Spleen (tissue), 11 donors: ENCODE results near the gene DDX41. TPM values are rescaled to one million over a fixed set of nuclear protein-coding genes. Genes with fewer than 3 reads are reported as not detected.

Experiments used
- DNase-seq: peaks from one replicate; pipeline ENCODE4 v3.0.0-alpha.2; 2020
- H3K27ac ChIP-seq, 8 donors: fragments of 200-600 bp; sonication (generic) in 7 of 8; 1 replicate in 4 of 8; 2 replicates in 4 of 8; pipeline versions ENCODE4 v1.5.0 to v1.8.0; 2016 to 2021; ENCODE audit warnings: inconsistent platforms in 4 of 8, mild to moderate bottlenecking in 4 of 8, moderate library complexity in 1 of 8
- H3K27me3 ChIP-seq, 7 donors: fragments of 200-600 bp; sonication (generic) in 6 of 7; replicated peaks in 1 of 7; 1 replicate in 4 of 7; 2 replicates in 3 of 7; pipeline versions ENCODE4 v1.5.0 to v1.8.0; 2016 to 2021; ENCODE audit warnings: inconsistent platforms in 3 of 7, mild to moderate bottlenecking in 1 of 7
- H3K36me3 ChIP-seq, 6 donors: fragments of 200-600 bp; sonication (generic) in 5 of 6; 1 replicate in 4 of 6; 2 replicates in 2 of 6; pipeline versions ENCODE4 v1.5.0 to v1.8.0; 2016 to 2021; ENCODE audit warnings: inconsistent platforms in 2 of 6
- H3K4me1 ChIP-seq, 6 donors: fragments of 200-600 bp; sonication (generic) in 5 of 6; 1 replicate in 3 of 6; 2 replicates in 3 of 6; pipeline versions ENCODE4 v1.5.0 to v1.8.0; 2016 to 2021; ENCODE audit warnings: inconsistent platforms in 3 of 6
- H3K4me3 ChIP-seq, 8 donors: fragments of 200-600 bp; sonication (generic) in 7 of 8; 1 replicate in 4 of 8; 2 replicates in 4 of 8; pipeline versions ENCODE4 v1.5.0 to v1.8.0; 2016 to 2021; ENCODE audit warnings: inconsistent platforms in 4 of 8, mild to moderate bottlenecking in 4 of 8, moderate library complexity in 2 of 8
- H3K9me3 ChIP-seq, 8 donors: fragments of 200-600 bp; sonication (generic) in 7 of 8; 1 replicate in 4 of 8; 2 replicates in 4 of 8; pipeline versions ENCODE4 v1.5.0 to v1.8.0; 2016 to 2021; ENCODE audit warnings: inconsistent platforms in 4 of 8
- CTCF ChIP-seq, 11 experiments: fragments of 200-600 bp in 7 of 11; fragments of 450-650 bp in 4 of 11; sonication (generic) in 4 of 11; IDR thresholded peaks in 8 of 11; conservative IDR thresholded peaks in 3 of 11; 1 replicate in 7 of 11; 2 replicates in 4 of 11; pipeline versions ENCODE4 v1.4.0 to v1.8.0; 2016 to 2021; ENCODE audit warnings: antibody characterized with exemption in 11 of 11, inconsistent platforms in 4 of 11, mild to moderate bottlenecking in 1 of 11
- POLR2A ChIP-seq, 3 donors: fragments of 450-650 bp; IDR thresholded peaks; one replicate each; pipeline ENCODE4 v1.5.1; 2017; ENCODE audit warnings: antibody characterized with exemption in 3 of 3, mild to moderate bottlenecking in 1 of 3
- POLR2AphosphoS5 ChIP-seq, 3 donors: sonication (generic); formaldehyde crosslinking; IDR thresholded peaks; one replicate each; pipeline ENCODE4 v1.5.1; 2017; ENCODE audit warnings: antibody characterized with exemption in 3 of 3
- WGBS, 5 donors: extraction: QIAGEN DNeasy Blood & Tissue Kit in 3 of 5; methylation state at CpG; one replicate each; pipeline versions ENCODE4 v1.1.5 to v1.1.7; 2013 to 2018; 5-methylcytosine and 5-hydroxymethylcytosine counted together
- intact Hi-C: fragments of 100-400 bp; cut with DNase I; formaldehyde crosslinking; loops from one replicate; pipeline ENCODE4 v1.15.0; 2023; ENCODE audit warnings: low total_unique reads
- polyA plus RNA-seq, 3 donors: library from polyadenylated mRNA; stranded (reverse); fragments of 200-250 nt; gene quantifications; one replicate each; pipeline ENCODE4 v1.2.1, GENCODE V29; 2013
- total RNA-seq, 7 donors: library from RNA; depleted of rRNA in 3 of 7; stranded (reverse); fragments of >200 nt in 3 of 7; fragmentation: NEBNext Ultra II Directional in 4 of 7; extraction: Animal tissue kit (Norgen Biotek cat#: 25700) in 4 of 7; gene quantifications; one replicate each; pipeline versions ENCODE4 v1.1.0 to v1.2.1, GENCODE V29; 2016 to 2021
- donor health status: healthy with polysubstance abuse.
- donor health status: DM: no; HTN: no; CAD: no; lungs with moderate emphysema.
- donor health status: DM: no; HTN: no; CAD: no.
- donor health status: Bipolar disorder and iron deficiency.
- donor health status: healthy.
- donor health status: DM: no; HTN: no; CAD: no.
- donor health status: DM: yes; HTN: yes; CAD: no.

DDX41 gene
- total and polyA plus RNA-seq, 10 donors: 68.9 to 126 (median 92.4) TPM

- peak; percentile 82 for DNase-seq
- intact Hi-C loops: no loop called here
- H3K27me3 ChIP-seq: peaks cover 0 to 13% (median 0%) of the 10 kb centered on the region in 7 donors
- peak overlapping the region; percentile 56 to 94 (median 72) for H3K4me3 ChIP-seq
- no peaks in the 10 kb centered on the region for H3K9me3 ChIP-seq
- H3K36me3 ChIP-seq: peaks cover 0 to 19% (median 14%) of the 10 kb centered on the region in 6 donors
- 45 to 67% (median 58%) methylated on average over 12 of the region's 12 CpGs for WGBS, 5 donors
- no peak for TF ChIP-seq POLR2A (IDR thresholded peaks at IDR 0.05)
- no peak for TF ChIP-seq POLR2AphosphoS5 (IDR thresholded peaks at IDR 0.05)
- TF ChIP-seq CTCF (IDR thresholded peaks at IDR 0.05 in 8 of 11, conservative IDR thresholded peaks at IDR 0.05 in 3 of 11): peak in 1 of 11 experiments; percentile 14
- H3K4me1 ChIP-seq: peaks cover 51 to 98% (median 74%) of the 10 kb centered on the region in 6 donors
- H3K27ac ChIP-seq: peak overlapping the region; percentile 15 to 93 (median 88)
These were observed 20.6 kb downstream of the DDX41 start for GRCh38 chr5:177496070-177496726.

- peak overlapping the region in 6 of 8 donors; percentile 56 to 94 (median 72) for H3K4me3 ChIP-seq
- peaks cover 45 to 98% (median 73%) of the 10 kb centered on the region in 6 donors for H3K4me1 ChIP-seq
- peak; percentile 12 to 45 (median 30) for TF ChIP-seq POLR2AphosphoS5 (IDR thresholded peaks at IDR 0.05)
- no peak for TF ChIP-seq CTCF (IDR thresholded peaks at IDR 0.05 in 8 of 11, conservative IDR thresholded peaks at IDR 0.05 in 3 of 11)
- peak overlapping the region; percentile 10 to 93 (median 88) for H3K27ac ChIP-seq
- H3K36me3 ChIP-seq: peaks cover 0 to 26% (median 18%) of the 10 kb centered on the region in 6 donors
- H3K9me3 ChIP-seq: no peaks in the 10 kb centered on the region
- peaks cover 0 to 13% (median 0%) of the 10 kb centered on the region in 7 donors for H3K27me3 ChIP-seq
- WGBS, 5 donors: 58 to 65% (median 62%) methylated on average over 12 to 14 of the region's 14 CpGs
- DNase-seq: peak; percentile 84
- intact Hi-C loops: no loop called here
These were observed 21.3 kb downstream of the DDX41 start for GRCh38 chr5:177495243-177496060.

- peak; percentile 90 for DNase-seq
- TF ChIP-seq CTCF (IDR thresholded peaks at IDR 0.05 in 8 of 11, conservative IDR thresholded peaks at IDR 0.05 in 3 of 11) (peak in 2 of 11 experiments; percentile 9 to 17), POLR2AphosphoS5 (IDR thresholded peaks at IDR 0.05) (peak; percentile 48 to 56 (median 49)), POLR2A (IDR thresholded peaks at IDR 0.05) (no peak)
- peak overlapping the region; percentile 67 to 93 (median 88) for H3K27ac ChIP-seq
- peaks cover 0 to 35% (median 26%) of the 10 kb centered on the region in 6 donors for H3K36me3 ChIP-seq
- peaks cover 45 to 98% (median 77%) of the 10 kb centered on the region in 6 donors for H3K4me1 ChIP-seq
- WGBS, 5 donors: 31 to 52% (median 42%) methylated on average over 8 to 11 of the region's 11 CpGs
- H3K4me3 ChIP-seq: peak overlapping the region in 2 of 8 donors; percentile 62 to 94
- intact Hi-C loops: no loop called here
- no peaks in the 10 kb centered on the region for H3K9me3 ChIP-seq
- H3K27me3 ChIP-seq: peaks cover 0 to 13% (median 0%) of the 10 kb centered on the region in 7 donors
These were observed 22.2 kb downstream of the DDX41 start for GRCh38 chr5:177494346-177495195.
